NCI-H2171 (cell line): ENCODE results near the gene OSCAR.
"Not testable (repeated sequence)": the region's sequence is repeated elsewhere in the genome, so short reads cannot be mapped to it uniquely, and the experiment has no call there.

ENCODE experiments used
- DNase-seq: peaks from one replicate; lab custom pipeline; 2025; lab: John Stamatoyannopoulos, UW

The OSCAR gene

DNA sequence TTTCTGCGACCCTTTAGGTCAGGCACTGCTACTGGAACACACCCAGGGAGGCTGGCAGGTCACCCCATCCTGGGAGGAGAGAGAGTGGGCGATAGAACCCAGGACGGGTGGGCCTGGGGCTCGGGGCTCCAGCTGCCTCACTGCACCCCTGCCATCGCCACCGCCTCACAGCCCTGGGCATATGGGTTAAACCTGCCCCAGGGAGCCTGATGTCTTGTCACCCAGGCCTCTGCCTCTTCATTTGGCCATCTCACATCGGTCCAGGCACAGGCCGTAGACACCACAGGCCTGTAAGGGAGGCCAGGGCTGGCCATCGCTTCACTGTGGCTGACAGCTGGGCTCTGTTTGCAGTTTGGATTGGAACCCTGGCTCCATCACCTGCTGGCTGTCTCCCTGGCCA, 25.1 kb upstream of the OSCAR start:
- DNase-seq: no peak

DNA sequence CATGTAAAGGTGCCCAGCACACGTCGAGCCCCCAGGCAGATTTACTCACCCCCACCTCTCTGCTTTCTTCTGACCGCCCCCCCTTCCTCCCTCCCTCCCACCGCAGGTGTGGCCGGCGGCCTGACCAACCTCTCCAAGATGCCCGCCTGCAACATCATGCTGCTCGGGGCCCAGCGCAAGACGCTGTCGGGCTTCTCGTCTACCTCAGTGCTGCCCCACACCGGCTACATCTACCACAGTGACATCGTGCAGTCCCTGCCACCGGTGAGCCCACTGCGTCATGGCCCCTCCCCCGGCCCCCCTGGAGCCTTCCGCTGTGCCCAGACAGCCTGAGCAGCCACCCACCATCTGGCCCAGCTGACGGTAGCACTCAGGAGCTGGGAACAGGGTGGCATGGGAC, 23.8 kb upstream of the OSCAR start:
- DNase-seq: no peak

DNA sequence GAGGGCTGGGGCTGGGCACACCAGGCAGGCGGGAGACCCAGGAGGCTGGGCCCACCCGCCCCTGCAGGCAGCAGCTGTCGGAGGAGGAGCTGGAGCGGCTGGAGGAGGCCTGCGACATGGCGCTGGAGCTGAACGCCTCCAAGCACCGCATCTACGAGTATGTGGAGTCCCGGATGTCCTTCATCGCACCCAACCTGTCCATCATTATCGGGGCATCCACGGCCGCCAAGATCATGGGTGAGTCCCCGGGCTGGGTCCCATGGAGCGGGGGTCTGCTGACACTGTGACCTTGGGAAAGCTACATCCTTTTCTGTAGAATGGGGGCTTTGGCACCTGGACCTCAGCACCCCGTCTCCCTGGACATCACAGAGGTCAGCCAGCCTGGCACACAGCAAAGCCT, 23.1 kb upstream of the OSCAR start:
- DNase-seq: no peak

DNA sequence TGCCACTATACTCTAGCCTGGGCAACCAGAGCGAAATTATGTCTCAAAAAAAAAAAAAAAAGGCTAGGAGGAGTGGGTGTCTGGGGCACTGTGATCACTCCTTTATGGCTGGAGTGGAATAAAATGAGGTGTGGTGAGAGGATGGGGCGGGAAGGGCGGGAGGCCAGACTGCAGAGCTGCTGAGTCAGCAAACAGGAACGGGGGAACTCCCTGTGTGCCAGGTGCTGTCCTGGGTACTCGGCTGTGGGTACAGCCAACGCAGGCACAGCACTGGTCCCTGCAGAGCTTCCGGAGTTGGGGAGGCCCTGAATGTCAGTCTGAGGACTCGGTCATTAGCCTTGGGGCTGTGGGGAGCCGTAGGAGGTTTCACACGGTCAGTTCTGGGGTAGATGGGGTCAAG, 20.7 kb upstream of the OSCAR start:
- no peak for DNase-seq

DNA sequence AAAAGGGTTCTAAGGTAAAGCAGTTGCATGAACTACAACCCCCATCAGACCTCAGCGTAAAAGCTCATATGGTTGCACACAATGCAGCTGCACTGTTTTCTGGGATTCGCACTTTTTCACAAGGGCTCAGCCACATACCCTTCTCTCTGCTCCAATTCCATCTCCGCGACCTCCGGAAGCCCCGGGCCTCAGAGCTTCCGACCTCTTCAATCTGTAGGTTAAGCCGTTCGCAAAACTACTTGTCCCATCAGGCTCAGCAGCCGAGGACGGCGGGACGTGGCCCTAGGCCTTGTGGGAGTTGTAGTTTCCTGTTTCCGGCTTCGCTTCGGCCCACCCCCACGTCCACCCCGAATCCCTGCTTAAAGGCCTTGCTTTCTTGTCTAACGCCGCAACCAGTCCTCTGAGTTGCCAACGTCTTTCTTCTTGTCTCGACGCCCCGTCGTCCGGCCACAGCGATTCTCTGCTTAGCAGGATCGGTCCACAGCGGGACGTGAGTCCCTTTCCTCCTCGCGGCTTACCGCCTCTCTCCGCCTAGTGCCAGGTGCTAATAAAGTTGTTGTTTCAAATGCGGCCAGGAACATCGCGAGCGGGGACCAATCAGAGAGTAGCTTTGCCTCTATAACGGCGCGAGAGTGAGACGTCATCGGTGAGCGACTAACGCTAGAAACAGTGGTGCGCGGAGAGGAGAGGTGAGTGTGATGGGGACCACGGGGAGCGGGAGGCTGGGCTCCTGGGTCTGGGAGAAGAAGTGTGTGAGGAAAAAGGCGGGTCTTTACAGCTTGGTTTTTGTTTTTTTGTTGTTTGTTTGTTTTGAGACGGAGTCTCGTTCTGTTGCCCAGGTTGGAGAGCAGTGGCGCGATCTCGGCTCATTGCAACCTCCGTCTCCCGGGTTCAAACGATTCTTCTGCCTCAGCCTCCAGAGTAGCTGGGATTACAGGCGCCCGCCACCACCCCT, 14.8 kb upstream of the OSCAR start, which contains the start of the genes PRPF31 and TFPT:
TSS of gene PRPF31 (plus strand) at position 646 of the 955 bp plus-strand sequence. CDS start 2,525 bp downstream, outside the sequence.
TSS of gene TFPT (minus strand) at position 549 of the 955 bp plus-strand sequence. CDS start at position 161, 388 bp downstream.
- peak; percentile 95 for DNase-seq

DNA sequence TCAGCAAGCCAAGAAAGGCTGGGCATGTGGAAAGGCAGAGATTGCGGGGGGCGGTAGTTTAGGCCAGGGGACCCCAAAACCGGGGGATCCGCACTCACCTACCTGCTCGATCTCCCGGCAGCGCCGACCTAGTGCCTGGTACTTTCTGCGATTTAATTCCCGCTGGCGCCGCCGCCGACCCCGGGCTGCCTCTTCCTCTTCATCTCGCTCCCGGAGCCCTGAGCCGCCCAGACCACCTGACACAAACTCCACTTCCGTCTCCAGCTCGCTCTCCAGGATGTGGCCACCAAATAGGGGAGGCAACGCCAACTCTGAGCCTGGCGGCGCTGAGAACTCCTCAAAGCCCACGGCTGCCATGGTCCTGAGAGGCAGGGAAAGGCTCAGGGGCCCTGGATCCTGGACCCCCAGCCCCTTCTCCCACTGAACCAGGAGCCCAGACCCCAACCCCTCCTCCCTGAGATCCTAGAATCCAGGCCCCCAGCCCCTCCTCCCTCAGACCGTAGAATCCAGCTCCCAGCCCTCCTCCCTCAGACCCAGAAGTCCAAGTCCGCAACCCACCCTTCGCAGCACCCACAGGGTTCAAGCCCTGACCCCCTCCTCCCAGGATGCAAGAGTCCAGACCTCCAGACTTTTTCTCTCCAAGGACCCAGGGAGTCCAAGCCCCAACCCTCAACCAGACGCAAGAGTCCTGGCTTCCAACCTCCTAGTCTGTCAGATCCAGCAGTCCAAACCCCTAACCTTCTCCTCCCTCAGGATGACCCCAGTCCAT, 13.9 kb upstream of the OSCAR start:
- DNase-seq: no peak

DNA sequence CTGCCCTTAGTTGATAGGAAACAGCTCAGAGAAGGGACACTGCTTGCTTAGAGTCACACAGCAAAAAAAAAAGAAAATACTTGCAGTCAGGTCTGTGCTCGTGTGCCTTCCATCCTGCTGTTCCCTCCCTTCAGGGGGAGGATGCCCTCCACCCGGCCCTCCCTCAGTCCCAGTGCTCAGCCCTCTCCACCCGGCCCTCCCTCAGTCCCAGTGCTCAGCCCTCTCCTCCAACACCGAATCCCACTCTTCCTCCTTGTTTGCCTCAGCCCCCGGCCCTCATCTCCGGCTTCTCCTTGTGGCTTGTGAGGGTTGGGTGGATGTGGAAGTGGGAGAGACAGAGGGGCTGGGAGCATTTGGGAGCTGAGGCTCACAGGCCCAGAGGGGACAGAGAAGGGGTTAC, 9.0 kb upstream of the OSCAR start:
- DNase-seq: no peak

DNA sequence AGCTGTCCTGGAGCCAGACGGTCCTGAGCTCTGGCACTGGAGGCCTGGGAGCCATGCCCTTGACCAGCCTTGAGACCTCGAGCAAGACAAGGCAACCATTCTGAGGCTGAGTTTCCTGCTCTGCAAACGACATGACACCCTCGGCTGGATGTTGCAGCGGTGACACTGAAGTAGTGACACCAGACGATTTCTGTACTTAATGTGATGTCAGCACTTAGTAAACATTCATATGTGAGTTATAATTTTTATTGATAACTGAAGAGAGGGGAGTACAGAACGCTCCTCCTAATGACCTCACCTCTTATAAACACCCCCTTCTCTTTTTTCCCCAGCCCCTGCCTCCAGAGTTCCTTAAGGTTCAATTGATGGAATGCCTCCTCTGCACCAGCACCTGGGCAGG, 7.9 kb upstream of the OSCAR start:
- no peak for DNase-seq

DNA sequence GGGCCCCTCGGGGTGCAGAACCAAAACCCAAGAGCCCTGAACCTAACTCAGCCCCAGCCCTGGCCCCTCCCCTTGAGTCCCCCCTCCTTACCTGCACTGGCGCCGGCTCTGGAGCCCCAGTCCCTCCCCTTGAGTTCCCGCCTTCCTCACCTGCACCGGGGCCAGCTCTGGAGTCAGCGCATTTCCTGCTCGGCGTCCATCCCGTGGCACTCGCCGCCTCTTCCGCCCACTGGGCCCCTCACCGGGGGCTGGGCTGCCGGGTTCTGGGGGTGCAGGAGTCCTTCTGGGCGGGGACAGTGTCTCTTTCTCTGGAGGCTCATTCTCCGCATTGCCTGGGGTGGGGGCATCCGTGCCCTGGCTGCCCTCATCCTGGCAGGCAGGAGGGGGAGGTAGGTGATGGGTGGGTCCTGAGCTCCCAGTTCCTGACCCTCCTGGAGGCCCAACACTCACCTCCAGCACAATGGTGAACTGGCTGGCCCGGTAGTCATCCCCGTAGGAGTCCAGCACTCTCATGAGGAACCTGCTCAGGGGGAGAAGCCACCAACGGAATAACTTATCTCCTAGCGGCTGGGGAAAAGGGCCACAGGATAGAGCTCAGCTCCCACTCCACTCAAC, 7.4 kb upstream of the OSCAR start:
- DNase-seq: no peak

DNA sequence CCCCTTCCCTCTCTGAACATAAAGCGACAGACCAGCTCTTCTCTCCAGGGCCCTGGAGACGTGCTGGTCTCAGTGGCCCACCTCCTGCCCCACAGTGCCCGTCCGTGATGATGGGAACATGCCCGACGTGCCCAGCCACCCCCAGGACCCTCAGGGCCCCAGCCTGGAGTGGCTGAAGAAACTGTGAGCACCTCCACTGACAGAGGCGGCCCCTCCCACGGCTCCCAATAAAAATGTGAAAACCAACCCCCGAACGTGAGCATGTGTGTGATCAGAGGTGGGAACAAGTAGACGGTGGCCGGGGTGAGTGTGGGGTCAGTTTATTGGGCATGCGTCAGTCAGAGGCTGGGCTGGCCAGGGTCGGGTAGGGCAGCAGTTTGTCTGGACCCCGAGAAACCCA, 6.1 kb upstream of the OSCAR start:
- no peak for DNase-seq

DNA sequence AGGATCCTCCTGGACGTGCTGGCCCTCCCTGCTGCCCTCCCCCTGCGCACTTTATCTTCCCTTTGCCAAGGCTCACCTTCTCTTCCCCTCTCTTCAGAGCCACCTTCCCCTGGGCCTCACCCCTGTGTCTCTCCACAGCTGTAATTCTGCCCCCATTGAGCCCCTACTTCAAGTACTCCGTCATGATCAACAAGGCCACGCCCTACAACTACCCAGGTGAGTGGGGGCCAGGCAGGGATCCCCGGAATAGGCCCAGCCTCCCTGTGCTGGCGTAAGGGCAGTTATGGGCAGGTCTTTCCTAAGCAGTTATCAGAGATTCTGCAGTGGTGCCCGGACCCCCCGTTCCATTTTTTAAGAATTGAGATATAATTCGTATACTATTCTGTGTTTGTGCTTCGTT, 5.2 kb upstream of the OSCAR start:
- no peak for DNase-seq

DNA sequence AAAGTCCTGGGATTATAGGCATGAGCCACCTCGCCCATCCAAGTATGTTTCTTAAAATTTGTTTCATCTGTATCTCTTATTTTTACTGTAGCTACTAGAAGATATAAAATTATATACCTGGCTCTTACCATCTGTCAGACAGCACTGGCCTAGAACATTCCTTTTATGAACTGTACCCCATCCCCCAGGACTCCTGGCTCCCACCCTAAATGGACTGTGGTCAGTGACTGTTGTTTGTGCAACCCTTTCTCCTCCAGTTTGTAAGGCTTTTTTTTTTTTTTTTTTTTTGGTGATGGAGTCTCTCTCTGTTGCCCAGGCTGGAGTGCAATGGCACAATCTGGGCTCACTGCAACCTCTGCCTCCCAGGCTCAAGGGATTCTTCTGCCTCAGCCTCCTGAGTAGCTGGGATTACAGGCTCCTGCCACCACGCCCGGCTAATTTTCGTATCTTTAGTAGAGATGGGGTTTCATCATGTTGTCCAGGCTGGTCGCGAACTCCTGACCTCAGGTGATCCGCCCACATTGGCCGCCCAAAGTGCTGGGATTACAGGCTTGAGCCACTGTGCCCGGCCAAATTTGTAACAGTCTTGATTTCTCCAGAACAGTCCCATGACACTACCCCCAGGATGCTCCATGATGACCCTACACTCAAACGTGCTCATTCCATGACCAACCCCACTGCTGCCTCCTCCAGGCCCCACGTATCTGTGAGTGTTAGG, 4.6 kb upstream of the OSCAR start:
- DNase-seq: no peak

DNA sequence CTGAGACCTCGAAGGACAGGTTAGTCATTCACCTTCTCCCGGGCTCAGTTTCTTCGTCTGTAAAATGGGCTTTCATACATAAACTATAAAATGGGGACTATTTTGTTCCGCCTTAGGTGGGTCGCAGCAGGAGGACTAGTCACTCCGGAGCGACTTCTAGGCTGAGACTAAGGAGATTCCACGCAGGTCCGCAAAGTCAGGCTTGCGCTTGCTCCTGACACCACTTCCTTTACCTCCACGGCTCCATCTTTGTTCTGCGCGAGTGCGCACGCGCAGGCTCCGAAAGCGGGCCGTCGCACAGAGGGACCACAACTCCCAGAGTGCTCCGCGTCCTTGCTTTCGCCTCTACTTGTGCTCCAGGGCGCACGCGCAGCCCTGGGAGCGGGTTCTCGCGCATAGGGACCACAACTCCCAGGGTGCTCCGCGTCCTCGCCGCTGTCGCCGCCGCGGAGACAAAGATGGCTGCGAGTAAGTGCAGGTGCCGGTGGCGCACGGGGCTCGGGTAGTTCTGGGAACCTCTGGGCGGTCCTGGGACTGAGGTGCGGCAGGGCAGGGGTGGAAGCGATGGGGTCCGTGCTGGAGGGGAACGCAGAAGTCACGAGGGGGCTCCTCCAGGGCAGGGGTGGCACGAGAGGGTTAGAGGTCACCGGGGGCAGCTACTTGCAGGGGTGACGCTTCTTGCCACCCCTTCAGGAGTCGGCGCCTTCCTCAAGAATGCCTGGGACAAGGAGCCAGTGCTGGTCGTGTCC, 2.0 kb upstream of the OSCAR start, which contains the start of gene NDUFA3:
TSS of gene NDUFA3 (plus strand) at position 435 of the 749 bp plus-strand sequence. CDS start at position 459, 24 bp downstream.
- peak; percentile 96 for DNase-seq

DNA sequence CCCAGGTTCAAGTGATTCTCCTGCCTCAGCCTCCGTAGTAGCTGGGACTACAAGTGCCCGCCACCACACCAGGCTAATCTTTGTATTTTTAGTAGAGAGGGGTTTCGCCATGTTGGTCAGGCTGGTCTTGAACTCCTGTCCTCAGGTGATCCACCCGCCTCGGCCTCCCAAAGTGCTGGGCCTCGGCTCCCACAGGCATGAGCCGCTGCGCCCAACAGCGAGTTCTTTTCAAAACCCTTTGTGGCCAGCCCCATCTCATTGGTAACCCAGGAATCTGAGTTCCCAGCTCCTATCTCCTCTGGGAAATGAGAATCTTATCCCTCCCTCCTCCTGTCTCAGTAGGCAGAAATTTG, 724 bp downstream of the OSCAR start:
- not testable (repeated sequence) for DNase-seq

DNA sequence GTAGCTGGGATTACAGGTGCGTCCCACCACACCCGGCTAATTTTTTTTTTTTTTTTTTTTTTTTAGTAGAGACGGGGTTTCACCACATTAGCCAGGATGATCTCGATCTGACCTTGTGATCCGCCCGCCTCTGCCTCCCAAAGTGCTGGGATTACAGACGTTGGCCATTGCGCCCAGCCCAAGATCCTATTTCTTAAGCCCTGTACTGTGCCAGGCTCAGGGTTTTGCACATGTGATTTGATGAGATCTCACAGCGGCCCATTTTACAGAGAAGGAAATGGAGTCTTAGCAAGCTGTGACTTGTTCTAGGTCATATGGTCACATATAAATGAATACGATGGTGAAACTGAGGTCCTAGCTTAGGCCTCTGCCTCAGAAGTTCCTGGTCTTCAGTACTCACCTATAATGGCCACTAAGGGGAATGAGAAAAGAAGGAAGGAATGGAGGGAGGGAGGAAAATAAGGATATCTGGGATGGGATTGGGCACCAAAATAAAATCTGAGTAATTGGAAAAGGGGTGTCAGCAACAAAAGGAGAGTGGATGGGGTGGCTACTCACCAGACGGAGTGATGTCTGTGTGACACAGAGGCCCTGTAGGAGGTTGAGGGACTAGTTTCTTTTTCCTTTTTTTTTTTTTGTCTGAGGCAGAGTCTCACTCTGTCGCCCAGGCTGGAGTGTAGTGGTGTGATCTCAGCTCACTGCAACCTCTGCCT, 1.3 kb downstream of the OSCAR start:
- no peak for DNase-seq

DNA sequence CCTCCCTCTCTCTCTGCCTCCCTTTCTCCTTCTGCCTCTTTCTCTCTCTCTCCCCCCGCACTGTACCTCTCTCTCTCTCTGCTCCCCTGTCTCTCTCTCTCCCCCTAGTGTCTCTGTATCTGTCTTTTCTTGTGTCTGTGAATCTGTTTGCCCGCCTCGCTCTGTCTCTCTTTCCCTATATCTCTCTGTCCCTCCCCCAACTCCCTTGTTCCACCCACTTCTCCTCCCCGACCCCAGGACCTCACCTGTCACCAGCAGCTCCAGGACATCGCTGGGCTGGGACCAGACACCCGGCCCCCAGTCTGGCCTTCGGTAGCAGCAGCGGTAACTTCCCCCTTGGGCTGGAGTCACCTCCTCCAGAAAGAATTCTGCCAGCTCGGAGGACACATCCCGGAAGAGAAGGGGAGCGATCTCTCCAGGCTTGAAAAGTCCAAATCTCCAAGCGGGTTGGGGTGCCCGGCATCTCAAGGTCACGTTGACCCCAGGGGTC, 3.9 kb downstream of the OSCAR start:
- no peak for DNase-seq

DNA sequence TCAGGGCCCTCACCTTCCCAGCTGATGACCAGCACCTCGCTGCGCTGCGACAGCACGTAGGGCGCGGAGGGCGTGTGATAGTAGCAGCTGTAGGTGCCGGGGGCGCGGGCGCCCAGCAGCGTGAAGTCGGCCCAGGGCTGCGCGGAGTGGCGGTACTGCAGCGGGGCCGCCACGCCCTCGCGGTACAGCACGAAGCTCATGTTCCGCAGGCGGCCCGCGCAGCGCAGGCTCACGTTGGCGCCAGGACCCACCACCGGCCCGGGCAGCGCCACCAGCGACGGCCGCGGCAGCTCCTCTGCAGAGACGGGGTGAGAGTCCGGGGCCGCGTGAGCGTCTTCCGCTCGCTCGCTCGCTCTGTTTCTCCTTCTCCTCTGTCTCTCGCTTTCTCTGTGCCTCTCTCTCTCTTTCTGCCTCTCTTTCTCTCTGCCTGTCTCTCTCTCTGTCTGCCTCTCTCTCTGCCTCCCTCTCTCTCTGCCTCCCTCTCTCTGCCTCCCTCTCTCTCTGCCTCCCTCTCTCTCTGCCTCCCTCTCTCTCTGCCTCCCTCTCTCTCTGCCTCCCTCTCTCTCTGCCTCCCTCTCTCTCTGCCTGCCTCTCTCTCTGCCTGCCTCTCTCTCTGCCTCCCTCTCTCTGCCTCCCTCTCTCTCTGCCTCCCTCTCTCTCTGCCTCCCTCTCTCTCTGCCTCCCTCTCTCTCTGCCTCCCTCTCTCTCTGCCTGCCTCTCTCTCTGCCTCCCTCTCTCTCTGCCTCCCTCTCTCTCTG, 4.6 kb downstream of the OSCAR start:
- DNase-seq: not testable (repeated sequence)

DNA sequence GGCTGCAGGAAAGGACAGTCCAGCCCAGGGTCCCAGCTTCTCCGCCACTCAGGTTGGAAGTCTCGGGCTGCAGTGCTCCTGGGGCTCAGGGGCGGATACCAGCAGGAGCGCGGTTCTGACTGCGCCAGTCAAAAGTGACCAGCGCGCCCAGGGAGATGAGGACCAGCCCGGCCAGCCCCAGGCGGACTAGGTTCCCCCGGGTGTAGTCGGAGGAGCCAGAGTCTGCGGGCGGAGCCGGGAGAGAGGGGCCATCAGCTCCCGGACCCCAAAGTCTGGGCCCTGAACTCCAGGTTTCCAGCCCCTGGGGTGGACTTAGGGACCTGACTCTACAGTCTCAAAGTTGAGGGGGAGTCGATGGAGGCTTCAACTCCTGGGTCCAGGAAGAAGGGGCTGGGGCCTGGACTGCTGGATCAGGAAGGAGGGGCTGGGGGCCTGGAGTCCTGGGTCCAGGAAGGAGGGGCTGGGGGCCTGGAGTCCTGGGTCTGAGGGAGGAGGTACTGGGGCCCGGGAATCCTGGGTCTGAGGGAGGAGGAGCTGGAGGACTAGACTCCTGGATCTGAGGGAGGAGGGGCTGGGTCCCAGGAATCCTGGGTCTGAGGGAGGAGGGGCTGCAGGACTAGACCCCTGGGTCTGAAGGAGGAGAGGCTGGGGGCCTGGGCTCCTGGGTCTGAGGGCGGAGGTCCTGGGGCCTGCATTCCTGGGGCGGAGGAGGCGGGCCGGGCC, 5.3 kb downstream of the OSCAR start:
- no peak for DNase-seq
